NB4 (cell line): ENCODE data around the gene R3HDM1.

Source experiments
- DNase-seq: peaks from one replicate; pipeline ENCODE4 v3.0.0; 2010; ENCODE audit warnings: low read depth
- H3K4me3 ChIP-seq: one replicate; pipeline ENCODE4 v1.5.1; 2011; ENCODE audit warnings: mild to moderate bottlenecking, low read depth, low read length, moderate library complexity
- MYC ChIP-seq: IDR thresholded peaks from 2 replicates; pipeline ENCODE4 v1.6.1; 2011; ENCODE audit warnings: low read depth, low read length
- POLR2A ChIP-seq: IDR thresholded peaks from 2 replicates; pipeline ENCODE4 v1.6.1; 2011; ENCODE audit warnings: mild to moderate bottlenecking; ENCODE audit not compliant: insufficient read length; ENCODE audit errors: extremely low read depth
- TF ChIP-seq, protein P1 (sequence below): IDR thresholded peaks from one replicate; pipeline ENCODE4 v1.5.1; 2012; ENCODE audit warnings: low read depth, low read length
- TF ChIP-seq, protein P2 (sequence below): IDR thresholded peaks from 2 replicates; pipeline ENCODE4 v1.6.1; 2011; ENCODE audit warnings: low read depth, low read length

Gene R3HDM1

DNA sequence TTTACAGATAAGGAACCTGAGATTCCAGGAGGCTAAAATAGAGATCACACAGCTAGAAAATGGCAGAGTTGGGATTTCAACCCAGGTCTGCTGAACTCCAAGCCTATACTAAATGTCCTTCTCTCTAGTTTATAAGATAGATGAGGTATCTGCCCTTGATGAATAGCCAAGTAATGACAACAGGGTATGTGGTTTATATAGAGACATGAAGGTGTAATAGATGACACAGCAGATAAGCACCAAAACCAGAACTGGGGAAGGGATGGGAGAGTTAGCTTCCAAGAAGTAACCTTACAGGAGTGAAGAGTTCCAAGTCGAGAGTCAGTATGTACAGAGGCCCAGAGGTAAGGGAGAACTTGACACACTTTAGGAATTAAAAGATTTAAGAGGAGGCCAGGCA is 105.7 kb downstream of the R3HDM1 start:
- no peak for TF ChIP-seq MYC
- TF ChIP-seq, protein P1, sequence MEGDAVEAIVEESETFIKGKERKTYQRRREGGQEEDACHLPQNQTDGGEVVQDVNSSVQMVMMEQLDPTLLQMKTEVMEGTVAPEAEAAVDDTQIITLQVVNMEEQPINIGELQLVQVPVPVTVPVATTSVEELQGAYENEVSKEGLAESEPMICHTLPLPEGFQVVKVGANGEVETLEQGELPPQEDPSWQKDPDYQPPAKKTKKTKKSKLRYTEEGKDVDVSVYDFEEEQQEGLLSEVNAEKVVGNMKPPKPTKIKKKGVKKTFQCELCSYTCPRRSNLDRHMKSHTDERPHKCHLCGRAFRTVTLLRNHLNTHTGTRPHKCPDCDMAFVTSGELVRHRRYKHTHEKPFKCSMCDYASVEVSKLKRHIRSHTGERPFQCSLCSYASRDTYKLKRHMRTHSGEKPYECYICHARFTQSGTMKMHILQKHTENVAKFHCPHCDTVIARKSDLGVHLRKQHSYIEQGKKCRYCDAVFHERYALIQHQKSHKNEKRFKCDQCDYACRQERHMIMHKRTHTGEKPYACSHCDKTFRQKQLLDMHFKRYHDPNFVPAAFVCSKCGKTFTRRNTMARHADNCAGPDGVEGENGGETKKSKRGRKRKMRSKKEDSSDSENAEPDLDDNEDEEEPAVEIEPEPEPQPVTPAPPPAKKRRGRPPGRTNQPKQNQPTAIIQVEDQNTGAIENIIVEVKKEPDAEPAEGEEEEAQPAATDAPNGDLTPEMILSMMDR: no peak
- TF ChIP-seq, protein P2, sequence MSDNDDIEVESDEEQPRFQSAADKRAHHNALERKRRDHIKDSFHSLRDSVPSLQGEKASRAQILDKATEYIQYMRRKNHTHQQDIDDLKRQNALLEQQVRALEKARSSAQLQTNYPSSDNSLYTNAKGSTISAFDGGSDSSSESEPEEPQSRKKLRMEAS: no peak
- TF ChIP-seq POLR2A: no peak
- no peak for DNase-seq
- H3K4me3 ChIP-seq: no peak overlapping the region

DNA sequence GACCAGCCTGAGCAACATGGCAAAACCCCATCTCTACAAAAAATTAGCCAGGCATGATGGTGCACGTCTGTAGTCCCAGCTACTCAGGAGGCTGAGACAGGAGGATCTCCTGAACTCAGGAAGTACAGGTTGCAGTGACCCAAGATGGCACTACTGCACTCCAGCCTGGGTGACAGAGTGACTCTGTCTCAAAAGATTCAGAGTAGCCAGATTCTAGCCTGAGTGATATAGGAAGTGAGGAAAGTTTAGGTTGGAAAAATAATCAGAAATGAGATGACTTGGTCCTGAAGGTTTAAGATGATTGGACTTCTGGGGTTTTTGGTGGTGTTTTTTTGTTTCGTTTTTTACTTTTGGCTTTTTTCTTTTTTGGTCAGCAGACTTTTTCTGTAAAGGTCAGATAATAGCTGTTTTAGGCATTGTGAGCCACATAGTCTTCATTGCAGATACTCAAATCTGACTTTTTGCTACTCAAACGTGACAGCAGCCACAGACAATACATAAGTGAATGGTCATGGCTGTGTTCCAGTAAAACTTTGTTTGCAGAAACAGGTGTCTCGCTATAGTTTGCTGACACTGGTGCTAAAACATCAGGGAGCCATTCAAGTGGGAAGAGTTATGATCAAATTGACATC is 106.3 kb downstream of the R3HDM1 start:
- no peak for DNase-seq
- H3K4me3 ChIP-seq: no peak overlapping the region

DNA sequence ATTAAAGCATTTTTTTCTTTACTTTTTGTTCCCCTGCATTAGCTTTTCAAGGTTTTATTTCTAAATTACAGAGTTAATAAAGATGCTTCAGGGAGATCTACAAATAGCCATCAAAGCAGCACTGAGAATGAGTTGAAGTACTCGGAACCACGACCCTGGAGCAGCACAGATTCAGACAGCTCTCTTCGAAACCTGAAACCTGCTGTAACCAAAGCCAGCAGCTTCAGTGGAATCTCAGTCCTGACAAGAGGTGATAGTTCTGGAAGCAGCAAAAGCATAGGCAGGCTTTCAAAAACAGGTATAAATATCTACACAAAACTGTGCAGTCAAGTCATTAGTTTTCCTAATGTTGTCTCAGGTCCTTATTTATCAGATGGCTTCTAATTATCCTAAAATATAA is 107.5 kb downstream of the R3HDM1 start:
- no peak for DNase-seq
- TF ChIP-seq, protein P1: no peak
- TF ChIP-seq POLR2A: no peak
- TF ChIP-seq, protein P2: no peak
- no peak overlapping the region for H3K4me3 ChIP-seq

More for the DNA sequence above, 106.3 kb downstream of the R3HDM1 start:
- TF ChIP-seq, protein P1: no peak
- TF ChIP-seq MYC (no peak), POLR2A (no peak)
- TF ChIP-seq, protein P2: no peak

DNA sequence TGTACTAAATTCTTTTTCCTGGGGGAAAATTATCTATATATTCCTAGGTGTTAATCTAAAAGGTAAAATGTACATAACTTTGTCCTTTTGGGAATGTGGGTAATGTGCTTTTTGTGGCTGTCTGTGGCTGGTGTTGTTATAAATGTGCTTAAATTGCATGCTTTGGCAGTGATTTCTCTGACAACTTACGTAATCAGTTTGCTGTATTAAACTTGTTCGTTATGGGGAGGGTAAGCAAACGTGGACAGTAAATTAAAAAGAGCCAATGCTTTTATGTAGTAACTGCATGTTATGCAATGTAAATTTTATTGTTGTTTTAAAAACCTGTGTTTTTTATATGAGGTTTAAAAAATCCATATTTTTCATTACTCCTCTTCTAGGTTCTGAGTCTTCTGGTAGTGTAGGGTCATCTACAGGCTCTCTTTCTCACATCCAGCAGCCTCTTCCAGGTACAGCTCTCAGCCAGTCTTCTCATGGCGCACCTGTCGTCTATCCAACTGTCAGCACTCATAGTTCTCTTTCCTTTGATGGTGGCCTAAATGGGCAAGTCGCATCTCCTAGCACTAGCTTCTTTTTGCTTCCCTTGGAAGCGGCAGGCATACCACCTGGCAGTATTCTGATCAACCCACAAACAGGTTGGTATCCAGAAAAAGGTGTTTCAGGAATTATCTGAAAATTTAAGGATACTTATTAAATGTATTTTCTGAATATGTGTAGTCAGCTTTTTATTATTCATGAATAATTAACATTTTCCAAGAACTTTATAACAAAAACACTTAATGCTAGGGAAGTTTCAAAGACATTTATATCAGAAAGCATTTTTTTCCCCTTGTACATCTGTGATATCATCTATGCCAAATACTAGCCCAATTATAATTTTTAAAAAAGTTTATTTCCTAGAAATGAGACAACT is 110.1 kb downstream of the R3HDM1 start:
- no peak for DNase-seq
- TF ChIP-seq, protein P1: no peak
- TF ChIP-seq, protein P2: no peak
- TF ChIP-seq POLR2A (no peak), MYC (no peak)
- H3K4me3 ChIP-seq: no peak overlapping the region

DNA sequence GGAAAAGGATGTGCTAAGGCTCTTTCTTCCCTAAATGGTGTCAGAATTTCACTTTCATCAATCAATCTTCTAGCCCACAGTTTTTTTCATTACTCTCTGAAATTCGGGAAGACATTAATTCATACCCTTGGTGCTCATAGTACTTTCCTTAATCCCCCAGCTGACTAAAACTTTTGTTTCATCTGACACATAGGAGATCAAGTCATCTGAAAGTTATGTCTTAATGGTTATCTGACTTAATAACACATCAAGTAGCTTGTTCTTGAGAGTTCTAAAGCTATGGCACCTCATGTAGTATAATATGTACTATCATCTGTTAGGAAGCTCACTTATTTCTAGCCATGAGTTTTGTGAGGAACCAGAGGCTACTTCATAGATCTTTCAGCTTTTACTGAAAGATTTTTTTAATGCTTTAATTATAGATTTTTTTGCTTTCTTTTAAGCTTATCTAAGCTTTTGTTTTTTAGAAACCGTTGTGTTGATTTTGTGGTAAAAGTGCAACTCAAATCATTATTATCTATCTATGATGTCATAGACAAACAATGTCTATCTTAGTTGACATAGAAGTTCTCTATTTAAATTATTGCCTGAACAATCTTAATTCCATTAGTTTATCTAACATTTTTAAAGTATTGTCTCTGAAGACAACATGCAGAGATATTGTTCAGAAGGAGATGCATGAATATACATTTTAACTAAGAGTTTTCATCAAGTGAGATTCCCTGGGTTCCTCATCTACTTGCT is 116.7 kb downstream of the R3HDM1 start:
- TF ChIP-seq MYC (no peak), POLR2A (no peak)
- TF ChIP-seq, protein P1: no peak
- TF ChIP-seq, protein P2: no peak
- no peak overlapping the region for H3K4me3 ChIP-seq
- DNase-seq: no peak
